Activated CD8-positive, alpha-beta T cell treated with anti-CD3 and anti-CD28 coated beads for 36 hours (primary cell): ENCODE measurements around the gene MCCC1. TPM values are rescaled to one million over a fixed set of nuclear protein-coding genes. Genes with fewer than 3 reads are reported as not detected.

Experiments
- ATAC-seq: fragments of 200-7000 bp; cut with Tn5 transposase; one replicate; pipeline ENCODE4 v1.10.0; 2021; ENCODE audit warnings: mild to moderate bottlenecking, moderate library complexity
- CTCF ChIA-PET: fragments of 350-600 bp; sonication (Branson Sonifier 250); formaldehyde crosslinking; loops from one replicate; lab custom pipeline; 2021; ENCODE audit warnings: antibody characterized with exemption; lab: Charles Lee
- POLR2A ChIA-PET: fragments of 350-600 bp; sonication (Branson Sonifier 250); formaldehyde crosslinking; loops from one replicate; lab custom pipeline; 2021; ENCODE audit warnings: antibody characterized with exemption; lab: Charles Lee
- DNase-seq: peaks from one replicate; pipeline ENCODE4 v3.0.0-alpha.2; 2020
- H3K27ac Mint-ChIP-seq: one replicate; pipeline ENCODE4 v1.8.0; 2021; ENCODE audit warnings: mild to moderate bottlenecking, mixed read lengths
- H3K27me3 Mint-ChIP-seq: one replicate; pipeline ENCODE4 v1.8.0; 2021; ENCODE audit warnings: mixed read lengths
- H3K36me3 Mint-ChIP-seq: one replicate; pipeline ENCODE4 v1.8.0; 2021; ENCODE audit warnings: low read depth, mixed read lengths
- H3K4me1 Mint-ChIP-seq: one replicate; pipeline ENCODE4 v1.8.0; 2021; ENCODE audit warnings: low read depth, mixed read lengths
- H3K4me3 Mint-ChIP-seq: one replicate; pipeline ENCODE4 v1.8.0; 2021; ENCODE audit warnings: mild to moderate bottlenecking, moderate library complexity, mixed read lengths
- H3K9me3 Mint-ChIP-seq: one replicate; pipeline ENCODE4 v1.8.0; 2021; ENCODE audit warnings: mixed read lengths
- CTCF ChIP-seq: fragments of 200-600 bp; IDR thresholded peaks from one replicate; pipeline ENCODE4 v1.8.0; 2022; ENCODE audit warnings: antibody characterized with exemption, mild to moderate bottlenecking
- intact Hi-C: fragments of 100-400 bp; cut with micrococcal nuclease; formaldehyde crosslinking; loops from one replicate; pipeline ENCODE4 v1.10.0; 2022
- total RNA-seq, 2 experiments: library from RNA; stranded (reverse); gene quantifications; one replicate each; pipeline ENCODE4 v1.2.3, GENCODE V29; 2021

The MCCC1 gene
- total RNA-seq, 2 experiments from 2014 or later = 35.0 to 38.0 TPM

GRCh38 chr3:182989566-182989965, 109.7 kb downstream of the MCCC1 start:
- Mint-ChIP-seq H3K36me3 (no peaks in the 10 kb centered on the region), H3K27ac (no peak overlapping the region), H3K9me3 (peaks cover 5% of the 10 kb centered on the region), H3K4me3 (no peak overlapping the region), H3K4me1 (no peaks in the 10 kb centered on the region), H3K27me3 (no peaks in the 10 kb centered on the region)
- DNase-seq = no peak
- POLR2A ChIA-PET = no interaction called here
- CTCF ChIA-PET = no interaction called here
- ATAC-seq = no peak
- intact Hi-C loops = no loop called here
- TF ChIP-seq CTCF = no peak

GRCh38 chr3:182986021-182986420, 113.3 kb downstream of the MCCC1 start:
- intact Hi-C loops = no loop called here
- CTCF ChIA-PET = no interaction called here
- ATAC-seq = no peak

DNA sequence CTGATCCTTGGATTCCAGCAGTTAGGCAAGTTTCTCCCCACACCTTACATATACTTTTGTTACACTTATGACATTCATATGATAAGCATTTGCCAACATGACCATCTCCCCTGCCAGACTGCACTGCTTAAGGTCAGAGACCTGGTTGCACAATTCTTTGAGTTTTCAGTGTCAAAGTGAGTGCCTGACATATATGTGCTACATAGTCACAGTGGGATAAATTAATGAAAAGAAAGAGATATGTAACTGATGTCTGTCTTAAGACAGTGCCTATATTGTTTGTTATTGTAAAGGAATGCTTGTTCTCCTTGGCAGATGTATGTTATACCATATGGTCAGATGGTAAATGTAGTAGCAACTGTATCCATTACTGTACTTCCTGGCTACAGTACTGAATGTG, 115.4 kb downstream of the MCCC1 start:
- TF ChIP-seq CTCF = no peak
- Mint-ChIP-seq H3K4me3 (no peak overlapping the region), H3K36me3 (no peaks in the 10 kb centered on the region), H3K9me3 (no peaks in the 10 kb centered on the region), H3K4me1 (peaks cover 4% of the 10 kb centered on the region), H3K27me3 (no peaks in the 10 kb centered on the region), H3K27ac (no peak overlapping the region)
- ATAC-seq (no peak), DNase-seq (no peak)
- ChIA-PET CTCF (no interaction called here), POLR2A (no interaction called here)
- intact Hi-C loops = no loop called here

More at GRCh38 chr3:182986021-182986420, 113.3 kb downstream of the MCCC1 start:
- Mint-ChIP-seq H3K4me3 (no peak overlapping the region), H3K4me1 (no peaks in the 10 kb centered on the region), H3K36me3 (no peaks in the 10 kb centered on the region), H3K9me3 (no peaks in the 10 kb centered on the region), H3K27me3 (no peaks in the 10 kb centered on the region), H3K27ac (no peak overlapping the region)
- POLR2A ChIA-PET = no interaction called here
- no peak for TF ChIP-seq CTCF
- no peak for DNase-seq

GRCh38 chr3:182981038-182981380, 118.3 kb downstream of the MCCC1 start:
- DNase-seq (no peak), ATAC-seq (no peak)
- Mint-ChIP-seq H3K4me1 (peaks cover 20% of the 10 kb centered on the region), H3K27ac (peak overlapping the region; percentile 52), H3K4me3 (peak overlapping the region; percentile 67), H3K27me3 (no peaks in the 10 kb centered on the region), H3K9me3 (no peaks in the 10 kb centered on the region), H3K36me3 (no peaks in the 10 kb centered on the region)
- intact Hi-C loops = no loop called here
- POLR2A ChIA-PET = no interaction called here
- no peak for TF ChIP-seq CTCF
- CTCF ChIA-PET = interaction anchor here (1.4 kb wide), 1 partner anchor 15 kb away, joined by 3 read pairs; no protein-coding TSS in a partner anchor

GRCh38 chr3:182980204-182981037, 118.9 kb downstream of the MCCC1 start, which contains the start of gene DCUN1D1:
Gene DCUN1D1 (minus strand): TSS chr3:182980538. CDS start chr3:182980489, 49 bp downstream.
- CTCF ChIA-PET = interaction anchor here (1.4 kb wide), 1 partner anchor 16 kb away, joined by 3 read pairs; no protein-coding TSS in a partner anchor
- POLR2A ChIA-PET = no interaction called here

More at GRCh38 chr3:182980204-182981037, 118.9 kb downstream of the MCCC1 start, which contains the start of gene DCUN1D1:
- Mint-ChIP-seq H3K36me3 (no peaks in the 10 kb centered on the region), H3K9me3 (no peaks in the 10 kb centered on the region), H3K4me3 (peak within 1 kb of the TSS; percentile 89), H3K27me3 (no peaks in the 10 kb centered on the region), H3K4me1 (peaks cover 24% of the 10 kb centered on the region), H3K27ac (peak within 1 kb of the TSS; percentile 87)
- no peak for TF ChIP-seq CTCF
- intact Hi-C loops = no loop called here
- peak; percentile 87 for DNase-seq
- peak; percentile 94 for ATAC-seq
